ENCODE data around the gene MACROD2. TPM values are rescaled to one million over a fixed set of nuclear protein-coding genes. Genes with fewer than 3 reads are reported as not detected.

Gene MACROD2
- total RNA-seq, 4 donors from 2014 or later = 12.6 to 60.3 (median 18.9) TPM

DNA sequence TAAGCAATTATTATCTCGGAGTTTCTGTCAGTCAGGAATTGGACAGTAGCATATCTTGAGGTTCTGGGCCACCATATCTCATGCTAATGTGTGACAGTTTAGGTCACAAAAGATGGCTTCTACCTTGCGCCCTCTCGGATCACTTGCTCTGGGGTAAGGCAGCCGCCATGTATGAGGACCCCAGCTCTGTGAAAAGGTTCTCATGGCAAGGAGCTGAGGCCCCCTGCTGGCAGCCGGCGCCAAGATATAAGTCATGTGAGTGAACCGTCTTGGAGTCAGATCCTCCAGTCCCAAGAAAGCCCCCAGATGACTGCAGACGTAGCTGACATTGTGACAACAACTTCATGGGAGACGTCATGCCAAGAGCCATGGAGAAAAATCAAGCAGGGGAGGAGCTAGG lies 1907.2 kb downstream of the MACROD2 start:
- Histone ChIP-seq H3K27ac (no peak overlapping the region), H3K36me3 (no peaks in the 10 kb centered on the region), H3K4me3 (no peak overlapping the region), H3K9me3 (no peaks in the 10 kb centered on the region), H3K27me3 (no peaks in the 10 kb centered on the region), H3K4me1 (no peaks in the 10 kb centered on the region)
- TF ChIP-seq POLR2A (IDR thresholded peaks at IDR 0.05) (no peak), EP300 (IDR thresholded peaks at IDR 0.05) (no peak), CTCF (IDR thresholded peaks at IDR 0.05) (no peak), POLR2AphosphoS5 (IDR thresholded peaks at IDR 0.05) (no peak)
- DNase-seq (ENCODE audit: low spot score in 2 of 2) = no peak
- WGBS = 88% methylated on average over 9 of the region's 9 CpGs

DNA sequence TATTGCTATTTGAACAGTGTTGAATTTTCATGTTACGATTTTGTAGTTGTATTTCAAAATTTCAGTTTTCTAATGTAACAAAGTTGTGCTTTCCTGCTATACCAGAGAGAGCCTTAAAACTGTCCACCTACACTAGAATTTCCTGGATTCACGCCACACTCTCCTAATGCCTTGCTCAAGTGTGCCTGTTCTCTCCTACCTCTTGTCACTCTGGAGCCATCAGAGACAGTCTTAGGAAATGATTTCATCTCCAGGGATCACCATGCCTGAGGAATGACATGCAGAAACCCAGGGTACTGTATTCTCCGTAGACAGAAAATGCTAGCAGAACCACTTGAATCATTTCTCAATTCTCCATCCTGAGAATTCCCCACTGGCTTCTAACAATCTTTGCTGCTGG lies 1910.3 kb downstream of the MACROD2 start:
- Histone ChIP-seq H3K4me3 (no peak overlapping the region), H3K27ac (no peak overlapping the region), H3K4me1 (no peaks in the 10 kb centered on the region), H3K36me3 (no peaks in the 10 kb centered on the region), H3K9me3 (no peaks in the 10 kb centered on the region), H3K27me3 (no peaks in the 10 kb centered on the region)
- DNase-seq (ENCODE audit: low spot score in 2 of 2) = no peak
- 76% methylated on average over 3 of the region's 3 CpGs for WGBS
- TF ChIP-seq POLR2AphosphoS5 (IDR thresholded peaks at IDR 0.05) = no peak
- no peak for TF ChIP-seq EP300 (IDR thresholded peaks at IDR 0.05)
- TF ChIP-seq POLR2A (IDR thresholded peaks at IDR 0.05) = no peak
- no peak for TF ChIP-seq CTCF (IDR thresholded peaks at IDR 0.05)

GRCh38 chr20:15909995-15910394 lies 1914.7 kb downstream of the MACROD2 start:
- Histone ChIP-seq H3K4me1 (no peaks in the 10 kb centered on the region), H3K9me3 (no peaks in the 10 kb centered on the region), H3K27ac (no peak overlapping the region), H3K27me3 (no peaks in the 10 kb centered on the region), H3K4me3 (no peak overlapping the region), H3K36me3 (no peaks in the 10 kb centered on the region)
- DNase-seq (ENCODE audit: low spot score in 2 of 2) = no peak
- 88% methylated on average over 2 of the region's 2 CpGs for WGBS
- no peak for TF ChIP-seq CTCF (IDR thresholded peaks at IDR 0.05)
- TF ChIP-seq POLR2AphosphoS5 (IDR thresholded peaks at IDR 0.05) = no peak
- no peak for TF ChIP-seq POLR2A (IDR thresholded peaks at IDR 0.05)
- TF ChIP-seq EP300 (IDR thresholded peaks at IDR 0.05) = no peak

- TF ChIP-seq CTCF (IDR thresholded peaks at IDR 0.05) = no peak
- no peak for TF ChIP-seq POLR2A (IDR thresholded peaks at IDR 0.05)
- TF ChIP-seq POLR2AphosphoS5 (IDR thresholded peaks at IDR 0.05) = no peak
- TF ChIP-seq EP300 (IDR thresholded peaks at IDR 0.05) = no peak
- WGBS = 62% methylated on average over 7 of the region's 7 CpGs
- no peaks in the 10 kb centered on the region for H3K36me3 ChIP-seq
- peaks cover 3% of the 10 kb centered on the region for H3K27me3 ChIP-seq
- no peak overlapping the region for H3K27ac ChIP-seq
- H3K9me3 ChIP-seq = no peaks in the 10 kb centered on the region
- no peak for DNase-seq (ENCODE audit: low spot score in 2 of 2)
- no peaks in the 10 kb centered on the region for H3K4me1 ChIP-seq
- H3K4me3 ChIP-seq = no peak overlapping the region
Measured at GRCh38 chr20:15911581-15911980, 1916.3 kb downstream of the MACROD2 start.

GRCh38 chr20:15913391-15914025 lies 1918.2 kb downstream of the MACROD2 start:
- no peak overlapping the region for H3K4me3 ChIP-seq
- no peak for DNase-seq (ENCODE audit: low spot score in 2 of 2)
- H3K9me3 ChIP-seq = no peaks in the 10 kb centered on the region
- peaks cover 3% of the 10 kb centered on the region for H3K27me3 ChIP-seq
- no peaks in the 10 kb centered on the region for H3K4me1 ChIP-seq
- no peak for TF ChIP-seq POLR2AphosphoS5 (IDR thresholded peaks at IDR 0.05)
- TF ChIP-seq CTCF (IDR thresholded peaks at IDR 0.05) = no peak
- TF ChIP-seq EP300 (IDR thresholded peaks at IDR 0.05) = no peak
- no peak overlapping the region for H3K27ac ChIP-seq
- no peaks in the 10 kb centered on the region for H3K36me3 ChIP-seq
- 53% methylated on average over 3 of the region's 3 CpGs for WGBS

Data from suprapubic skin (tissue), 4 donors.